HS-5 (cell line): Measurements from ENCODE around the gene SOHLH1.

Experiments used
- DNase-seq: peaks from one replicate; pipeline ENCODE4 v3.0.0-alpha.2; 2012; ENCODE audit warnings: low read depth

Gene SOHLH1

GRCh38 chr9:135699440-135699839 is at the start of gene SOHLH1:
TSS of gene SOHLH1 (minus strand) at chr9:135699481. CDS start at chr9:135699467, 14 bp downstream.
- no peak for DNase-seq

GRCh38 chr9:135748676-135749075 is 49.4 kb upstream of the SOHLH1 start:
- no peak for DNase-seq

- no peak for DNase-seq
Observed at GRCh38 chr9:135747311-135747710, 48.0 kb upstream of the SOHLH1 start.

GRCh38 chr9:135746565-135746964 is 47.3 kb upstream of the SOHLH1 start:
- DNase-seq: no peak

- no peak for DNase-seq
Observed at GRCh38 chr9:135745686-135746324, 46.5 kb upstream of the SOHLH1 start.

GRCh38 chr9:135745189-135745588 is 45.9 kb upstream of the SOHLH1 start:
- no peak for DNase-seq

GRCh38 chr9:135744333-135745070 is 45.2 kb upstream of the SOHLH1 start:
- no peak for DNase-seq

- no peak for DNase-seq
Observed at GRCh38 chr9:135743546-135744332, 44.5 kb upstream of the SOHLH1 start.

- DNase-seq: no peak
Observed at GRCh38 chr9:135743021-135743420, 43.7 kb upstream of the SOHLH1 start.

- DNase-seq: no peak
Observed at GRCh38 chr9:135741276-135742219, 42.3 kb upstream of the SOHLH1 start.

- DNase-seq: no peak
Observed at GRCh38 chr9:135739271-135740220, 40.3 kb upstream of the SOHLH1 start.

GRCh38 chr9:135737840-135738521 is 38.7 kb upstream of the SOHLH1 start:
- no peak for DNase-seq

- no peak for DNase-seq
Observed at GRCh38 chr9:135736979-135737839, 37.9 kb upstream of the SOHLH1 start.

GRCh38 chr9:135736272-135736978 is 37.1 kb upstream of the SOHLH1 start:
- no peak for DNase-seq

GRCh38 chr9:135734616-135735144 is 35.4 kb upstream of the SOHLH1 start:
- DNase-seq: no peak

GRCh38 chr9:135732569-135733257 is 33.4 kb upstream of the SOHLH1 start:
- DNase-seq: no peak

- no peak for DNase-seq
Observed at GRCh38 chr9:135731454-135731853, 32.2 kb upstream of the SOHLH1 start.
